ENCODE measurements around the gene CAPN2.
A peak's percentile ranks its signal among the peaks of the same experiment; 100 is the strongest.
"Not testable (repeated sequence)": the region's sequence is repeated elsewhere in the genome, so short reads cannot be mapped to it uniquely, and the experiment has no call there.

Gene CAPN2

GRCh38 chr1:223794136-223794880 is 82.0 kb downstream of the CAPN2 start:
- peak; percentile 54 for DNase-seq (ENCODE audit: low read depth)
- no peak for TF ChIP-seq CTCF (IDR thresholded peaks at IDR 0.05; ENCODE audit: insufficient read depth, low read depth, low read length, missing control alignments)
- H3K4me3 ChIP-seq (ENCODE audit: low read length), result no peak overlapping the region

GRCh38 chr1:223796210-223796609 is 83.9 kb downstream of the CAPN2 start:
- H3K4me3 ChIP-seq (ENCODE audit: low read length), result no peak overlapping the region
- no peak for TF ChIP-seq CTCF (IDR thresholded peaks at IDR 0.05; ENCODE audit: insufficient read depth, low read depth, low read length, missing control alignments)
- no peak for DNase-seq (ENCODE audit: low read depth)

DNA sequence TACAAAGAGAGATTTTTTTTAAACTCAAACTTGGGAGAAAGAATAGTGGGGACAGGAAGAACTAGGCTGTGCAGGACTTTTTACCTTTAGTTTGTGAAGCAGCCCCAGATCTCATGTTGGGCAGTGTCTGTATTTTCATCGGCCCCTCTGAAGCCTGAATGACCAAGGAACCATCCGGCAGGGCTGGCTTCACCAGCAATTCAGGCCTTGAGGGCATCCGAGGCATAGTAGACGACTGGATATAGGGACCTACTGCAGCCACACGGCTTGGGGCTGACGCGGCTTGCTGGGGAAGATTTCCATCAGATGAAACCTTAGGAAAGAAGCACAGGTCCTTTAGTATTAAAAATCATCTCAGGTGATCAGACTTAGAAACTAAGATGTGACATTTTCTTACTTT is 89.7 kb downstream of the CAPN2 start:
- no peak for DNase-seq (ENCODE audit: low read depth)
- H3K4me3 ChIP-seq (ENCODE audit: low read length), result no peak overlapping the region
- TF ChIP-seq CTCF (IDR thresholded peaks at IDR 0.05; ENCODE audit: insufficient read depth, low read depth, low read length, missing control alignments), result no peak

DNA sequence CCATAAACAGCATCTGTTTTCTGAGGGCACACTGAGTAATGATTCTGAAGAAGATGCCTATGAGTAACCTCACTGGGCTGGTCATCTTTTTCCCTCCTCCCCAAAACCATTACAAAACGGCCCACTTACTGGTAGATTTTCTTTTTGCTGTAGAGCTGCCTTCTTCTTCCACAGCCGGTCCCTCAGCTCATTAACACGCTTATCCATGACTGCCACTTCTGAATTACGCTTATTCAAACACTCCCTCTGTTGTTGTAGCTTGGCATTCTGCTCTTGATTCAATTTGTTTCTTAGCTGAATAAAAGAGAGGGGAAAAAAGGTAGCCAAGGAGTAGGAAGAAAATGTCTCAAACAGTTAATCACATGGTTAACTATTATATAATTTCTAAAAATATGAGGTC is 90.3 kb downstream of the CAPN2 start:
- DNase-seq (ENCODE audit: low read depth), result no peak
- TF ChIP-seq CTCF (IDR thresholded peaks at IDR 0.05; ENCODE audit: insufficient read depth, low read depth, low read length, missing control alignments), result no peak
- H3K4me3 ChIP-seq (ENCODE audit: low read length), result no peak overlapping the region

- TF ChIP-seq CTCF (IDR thresholded peaks at IDR 0.05; ENCODE audit: insufficient read depth, low read depth, low read length, missing control alignments), result no peak
- H3K4me3 ChIP-seq (ENCODE audit: low read length), result no peak overlapping the region
Measured at GRCh38 chr1:223803211-223803610, 90.9 kb downstream of the CAPN2 start.

GRCh38 chr1:223809905-223810304 is 97.6 kb downstream of the CAPN2 start:
- DNase-seq (ENCODE audit: low read depth), result not testable (repeated sequence)

More at GRCh38 chr1:223803211-223803610, 90.9 kb downstream of the CAPN2 start:
- no peak for DNase-seq (ENCODE audit: low read depth)

DNA sequence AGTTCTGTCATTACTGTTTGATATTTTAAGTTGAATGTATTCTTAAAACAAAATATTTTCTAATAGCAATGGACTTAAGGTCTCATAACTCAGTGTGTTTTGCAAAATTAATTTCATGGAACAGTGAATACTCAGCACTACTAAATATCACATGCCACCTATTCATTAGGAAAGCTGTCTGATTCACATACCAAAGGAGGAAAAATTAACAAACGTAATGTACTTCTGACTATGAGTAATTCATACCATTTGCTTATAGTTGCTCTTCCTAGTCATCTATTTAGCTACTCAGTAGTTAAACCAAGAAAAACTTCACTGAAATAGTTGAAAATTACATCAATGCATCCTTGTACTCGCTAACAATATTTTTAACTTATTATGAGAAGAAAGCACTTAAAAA is 98.2 kb downstream of the CAPN2 start:
- peak; percentile 75 for DNase-seq (ENCODE audit: low read depth)
- no peak overlapping the region for H3K4me3 ChIP-seq (ENCODE audit: low read length)
- no peak for TF ChIP-seq CTCF (IDR thresholded peaks at IDR 0.05; ENCODE audit: insufficient read depth, low read depth, low read length, missing control alignments)

More at GRCh38 chr1:223809905-223810304, 97.6 kb downstream of the CAPN2 start:
- not testable (repeated sequence) for H3K4me3 ChIP-seq (ENCODE audit: low read length)

Data from epithelial cell of esophagus (primary cell).